Endothelial cell of umbilical vein (primary cell): ENCODE results near the gene XRRA1. TPM values are rescaled to one million over a fixed set of nuclear protein-coding genes. Genes with fewer than 3 reads are reported as not detected.
A peak's percentile ranks its signal among the peaks of the same experiment; 100 is the strongest.

Source experiments
- Bru-seq: library from RNA; stranded (reverse); fragments of 400-500 nt; gene quantifications from one replicate; lab custom pipeline; 2021; lab: Mats Ljungman, UMichigan
- BruChase-seq, 2 experiments: library from RNA; stranded (reverse); fragments of 400-500 nt; gene quantifications; one replicate each; lab custom pipeline; 2021; lab: Mats Ljungman, UMichigan
- BruUV-seq: library from RNA; stranded (reverse); fragments of 400-500 nt; replicated peaks from 2 replicates; lab custom pipeline; 2021; lab: Mats Ljungman, UMichigan
- CTCF ChIA-PET: fragments of 300-600, 350-600 bp; sonication (Branson Sonifier 250); formaldehyde crosslinking; loops from one replicate; lab custom pipeline; 2021; ENCODE audit warnings: antibody characterized with exemption, inconsistent platforms; lab: Charles Lee
- POLR2A ChIA-PET: fragments of 300-600, 350-600 bp; sonication (Branson Sonifier 250); formaldehyde crosslinking; loops from one replicate; lab custom pipeline; 2021; ENCODE audit warnings: antibody characterized with exemption, inconsistent platforms; lab: Charles Lee
- DNase-seq: peaks from one replicate; pipeline ENCODE4 v3.0.0-alpha.2; 2011; ENCODE audit warnings: low read depth, low spot score
- FAIRE-seq: peaks from 2 replicates; lab custom pipeline; 2011; peaks lifted over from hg19 to GRCh38; lab: Jason Lieb, UNC
- H2AFZ ChIP-seq: 2 replicates; pipeline ENCODE4 v1.6.0; 2012; ENCODE audit warnings: low read depth, low read length, control low read depth, inconsistent platforms
- H3K27ac ChIP-seq: 2 replicates; pipeline ENCODE4 v1.5.1; 2011; ENCODE audit warnings: low read depth, mild to moderate bottlenecking, control low read depth, low read length, moderate library complexity; ENCODE audit not compliant: insufficient read depth
- H3K27me3 ChIP-seq, 2 experiments: 2 replicates each; pipeline versions ENCODE4 v1.6.0 to v1.6.1; 2011; ENCODE audit warnings: low read length in 2 of 2, mixed read lengths in 1 of 2; ENCODE audit not compliant: control insufficient read depth in 2 of 2, insufficient read depth in 2 of 2
- H3K36me3 ChIP-seq, 2 experiments: 2 replicates in 1 of 2; 3 replicates in 1 of 2; pipeline ENCODE4 v1.5.1; 2011; ENCODE audit warnings: low read length in 2 of 2, mild to moderate bottlenecking in 1 of 2, moderate library complexity in 1 of 2; ENCODE audit not compliant: control insufficient read depth in 2 of 2, insufficient read depth in 2 of 2; ENCODE audit errors: extremely low read depth in 1 of 2
- H3K4me1 ChIP-seq: 3 replicates; pipeline ENCODE4 v1.5.1; 2011; ENCODE audit warnings: mild to moderate bottlenecking, low read length; ENCODE audit not compliant: control insufficient read depth, insufficient read depth; ENCODE audit errors: extremely low read depth
- H3K4me2 ChIP-seq: 2 replicates; pipeline ENCODE4 v1.6.1; 2011; ENCODE audit warnings: low read length, control low read depth, mixed read lengths; ENCODE audit not compliant: insufficient read depth
- H3K4me3 ChIP-seq, 3 experiments: fragments of 200-600 bp in 1 of 3; sonication (generic), shearing (Covaris generic) in 1 of 3; replicated peaks in 1 of 3; 2 replicates each; pipeline ENCODE4 v1.5.1; 2011 to 2016; ENCODE audit warnings: control low read depth in 3 of 3, low read length in 3 of 3, mild to moderate bottlenecking in 2 of 3, inconsistent platforms in 1 of 3, low read depth in 1 of 3, moderate library complexity in 1 of 3; ENCODE audit not compliant: insufficient read depth in 1 of 3
- H3K79me2 ChIP-seq: 2 replicates; pipeline ENCODE4 v1.6.0; 2012; ENCODE audit warnings: low read length, inconsistent platforms; ENCODE audit not compliant: control insufficient read depth, insufficient read depth
- H3K9ac ChIP-seq: replicated peaks from 2 replicates; pipeline ENCODE3; 2011; ENCODE audit warnings: low read length, control low read depth; ENCODE audit not compliant: insufficient read depth; ENCODE audit errors: extremely low read depth
- H3K9me1 ChIP-seq: replicated peaks from 3 replicates; pipeline ENCODE4 v1.6.0; 2011; ENCODE audit warnings: mild to moderate bottlenecking, low read length; ENCODE audit not compliant: control insufficient read depth, insufficient read depth; ENCODE audit errors: extremely low read depth
- H3K9me3 ChIP-seq: replicated peaks from 2 replicates; pipeline ENCODE4 v1.5.1; 2012; ENCODE audit warnings: low read length, inconsistent platforms; ENCODE audit not compliant: control insufficient read depth, insufficient read depth
- H4K20me1 ChIP-seq: replicated peaks from 2 replicates; pipeline ENCODE3; 2011; ENCODE audit warnings: mild to moderate bottlenecking, low read length; ENCODE audit not compliant: control insufficient read depth, insufficient read depth; ENCODE audit errors: extremely low read depth
- EZH2 ChIP-seq: IDR thresholded peaks from 2 replicates; pipeline ENCODE4 v1.6.1; 2012; ENCODE audit warnings: borderline replicate concordance, low read depth, mild to moderate bottlenecking, moderate library complexity, low read length, inconsistent platforms; ENCODE audit not compliant: severe bottlenecking
- JUN ChIP-seq: IDR thresholded peaks from 2 replicates; pipeline ENCODE4 v1.6.1; 2011; ENCODE audit warnings: borderline replicate concordance, low read depth; ENCODE audit not compliant: insufficient read length, insufficient read depth
- MAX ChIP-seq: IDR thresholded peaks from 2 replicates; pipeline ENCODE4 v1.6.1; 2011; ENCODE audit not compliant: insufficient read depth, insufficient read length
- POLR2A ChIP-seq: IDR thresholded peaks from 2 replicates; pipeline ENCODE4 v1.6.1; 2012; ENCODE audit warnings: low read depth, mild to moderate bottlenecking, control low read depth, low read length
- POLR2AphosphoS5 ChIP-seq: IDR thresholded peaks from 2 replicates; pipeline ENCODE4 v1.6.1; 2012; ENCODE audit warnings: low read depth, mild to moderate bottlenecking, control low read depth, low read length, moderate library complexity; ENCODE audit not compliant: insufficient read depth
- dilution Hi-C: fragments of 300-500 bp; cut with MboI; formaldehyde crosslinking; loops from one replicate; pipeline ENCODE4 v1.15.0; 2019; ENCODE audit warnings: low sequenced_read_pairs; ENCODE audit not compliant: extremely low pct_ligation_motif_present
- intact Hi-C: fragments of 100-400 bp; cut with micrococcal nuclease; formaldehyde crosslinking; loops from one replicate; pipeline ENCODE4 v1.10.0; 2022
- long read RNA-seq: library from polyadenylated mRNA; stranded (forward); transcript quantifications from one replicate; pipeline ENCODE4 v2.0.0, GENCODE V29; 2021
- polyA minus RNA-seq, 3 experiments: library from RNA; depleted of rRNA, polyadenylated mRNA; stranded (reverse); fragments of >200 nt; gene quantifications; 1 replicate in 1 of 3; 2 replicates in 2 of 3; pipeline ENCODE4 v1.2.3, GENCODE V29; 2011
- polyA plus RNA-seq, 4 experiments: library from polyadenylated mRNA; depleted of rRNA in 3 of 4; stranded (reverse) in 3 of 4; unstranded in 1 of 4; fragments of >200 nt; gene quantifications; 2 replicates each; pipeline versions ENCODE4 v1.2.1 to v1.2.3, GENCODE V29; 2011 to 2012; ENCODE audit warnings: missing spikeins in 1 of 4
- total RNA-seq: library from RNA; stranded (reverse); gene quantifications from 2 replicates; pipeline ENCODE4 v1.2.3, GENCODE V29; 2021

XRRA1 gene, protein sequence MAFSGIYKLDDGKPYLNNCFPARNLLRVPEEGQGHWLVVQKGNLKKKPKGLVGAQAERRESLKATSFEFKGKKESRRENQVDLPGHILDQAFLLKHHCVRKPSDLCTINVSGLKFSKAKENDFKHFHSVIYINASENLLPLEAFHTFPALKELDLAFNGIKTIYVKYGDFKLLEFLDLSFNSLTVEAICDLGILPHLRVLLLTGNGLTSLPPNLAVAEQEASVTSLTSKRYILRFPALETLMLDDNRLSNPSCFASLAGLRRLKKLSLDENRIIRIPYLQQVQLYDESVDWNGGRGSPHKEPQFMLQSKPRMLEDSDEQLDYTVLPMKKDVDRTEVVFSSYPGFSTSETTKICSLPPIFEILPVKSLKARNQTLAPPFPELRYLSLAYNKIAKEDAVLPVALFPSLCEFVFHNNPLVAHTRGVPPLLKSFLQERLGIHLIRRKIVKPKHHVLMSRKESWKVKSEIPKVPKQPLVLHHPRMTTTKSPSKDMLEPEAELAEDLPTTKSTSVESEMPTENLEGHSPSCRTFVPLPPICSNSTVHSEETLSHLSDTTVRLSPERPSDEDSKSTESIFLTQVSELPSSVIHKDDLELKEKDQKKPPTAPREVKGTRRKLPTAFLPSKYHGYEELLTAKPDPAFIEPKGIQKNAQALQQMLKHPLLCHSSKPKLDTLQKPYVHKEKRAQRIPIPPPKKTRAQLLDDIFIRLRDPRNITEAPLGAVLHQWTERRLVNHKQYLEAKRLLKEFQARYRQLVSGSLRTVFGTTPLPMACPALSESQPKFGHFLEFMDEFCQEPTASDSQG
- total RNA-seq: 11.2 and 28.6 TPM in 2 replicates
- polyA plus RNA-seq: 6.3 and 8.6 TPM in 2 replicates
- 7.5 and 8.4 TPM in 2 replicates for polyA plus RNA-seq (2011; cell fraction: cytosol; rRNA removed)
- 24.5 and 24.8 TPM in 2 replicates for polyA plus RNA-seq (2011; cell fraction: nucleus; rRNA removed)
- 6.4 and 6.6 TPM in 2 replicates for polyA plus RNA-seq (2012)
- polyA minus RNA-seq: 33.0 and 33.7 TPM in 2 replicates
- 9.2 TPM for polyA minus RNA-seq (2011; cell fraction: cytosol; rRNA and poly(A)+ RNA removed)
- polyA minus RNA-seq (2011; cell fraction: nucleus; rRNA and poly(A)+ RNA removed): 45.2 and 45.7 TPM in 2 replicates
- Bru-seq, nascent RNA: percentile 55 among the genes with signal in this experiment
- BruChase-seq, experiment 1, labeled RNA remaining after a 6-hour chase: percentile 70 among the genes with signal in this experiment
- percentile 80 among the genes with signal in this experiment for BruChase-seq, experiment 2, labeled RNA remaining after a 2-hour chase
- long read RNA-seq, partial matches to known transcripts: 7 of 36 reads
- long read RNA-seq, other reads (novel, unspliced or antisense): 29 of 36 reads

GRCh38 chr11:74948898-74949752 lies at the start of gene XRRA1, which contains the start of gene SPCS2:
TSS of gene XRRA1 (minus strand) at chr11:74949091. CDS start at chr11:74940878, 8,213 bp downstream.
TSS of gene SPCS2 (plus strand) at chr11:74949266. CDS start at chr11:74949286, 20 bp downstream.
- peaks cover 0 to 4% of the 10 kb centered on the region in 2 experiments for H3K36me3 ChIP-seq
- no peaks in the 10 kb centered on the region for H3K27me3 ChIP-seq
- H3K9me3 ChIP-seq: no peaks in the 10 kb centered on the region
- peaks cover under 1% of the 10 kb centered on the region for H4K20me1 ChIP-seq
- DNase-seq: peak; percentile 99
- peak within 1 kb of the TSS; percentile 55 to 95 (median 93) for H3K4me3 ChIP-seq
- intact Hi-C loops (loop anchor here (2.0 to 5.0 kb wide), 2 partner anchors 14 to 83 kb away; no protein-coding TSS in a partner anchor), dilution Hi-C loops (no loop called here)
- BruUV-seq: TSS peak; percentile 54
- H2AFZ ChIP-seq: peak within 1 kb of the TSS; percentile 91
- peak within 1 kb of the TSS; percentile 92 for H3K4me2 ChIP-seq
- H3K9ac ChIP-seq: peak within 1 kb of the TSS; percentile 91
- peaks cover 50% of the 10 kb centered on the region for H3K79me2 ChIP-seq
- peak; percentile 97 for FAIRE-seq
- no peaks in the 10 kb centered on the region for H3K9me1 ChIP-seq
- CTCF ChIA-PET: interaction anchor here (0.6 to 1.4 kb wide), 7 partner anchors 11 to 299 kb away, joined by 3 to 7 read pairs (median 3); no protein-coding TSS in a partner anchor
- TF ChIP-seq POLR2AphosphoS5: peak; percentile 84
- TF ChIP-seq POLR2A: peak; percentile 82
- TF ChIP-seq MAX: peak; percentile 62
- TF ChIP-seq JUN: no peak
- TF ChIP-seq EZH2: no peak
- POLR2A ChIA-PET: interaction anchor here (0.9 to 1.4 kb wide), 2 partner anchors 11 kb away, joined by 3 to 4 read pairs; no protein-coding TSS in a partner anchor
- peak within 1 kb of the TSS; percentile 73 for H3K27ac ChIP-seq
- H3K4me1 ChIP-seq: peaks cover 12% of the 10 kb centered on the region
